Measurements from ENCODE around the gene TARBP1.

- TF ChIP-seq POLR2AphosphoS5 (IDR thresholded peaks at IDR 0.05; ENCODE audit: low read depth, low read length): no peak
- no peak for TF ChIP-seq TAF1 (IDR thresholded peaks at IDR 0.05; ENCODE audit: borderline replicate concordance, low read depth, low read length)
- TF ChIP-seq POLR2A (IDR thresholded peaks at IDR 0.05; ENCODE audit: low read depth, low read length): no peak
These were observed 33.5 kb upstream of the TARBP1 start for GRCh38 chr1:234512451-234512861.

All from GM12892 (cell line).